CD14-positive monocyte (primary cell): Measurements from ENCODE around the gene ASCC3. TPM values are rescaled to one million over a fixed set of nuclear protein-coding genes. Genes with fewer than 3 reads are reported as not detected.

Experiments used
- DNase-seq, 3 donors: peaks; one replicate each; pipeline ENCODE4 v3.0.0-alpha.2; 2011 to 2022
- H2AFZ ChIP-seq: 2 replicates; pipeline ENCODE4 v1.6.0; 2012; ENCODE audit warnings: mild to moderate bottlenecking, low read depth, low read length, inconsistent platforms; ENCODE audit not compliant: insufficient read depth, poor library complexity, severe bottlenecking
- H3K27ac ChIP-seq, 2 donors: 1 replicate in 1 of 2; 2 replicates in 1 of 2; pipeline ENCODE4 v1.5.1; 2012 to 2013; ENCODE audit warnings: low read length in 2 of 2, control low read depth in 1 of 2, inconsistent platforms in 1 of 2, low read depth in 1 of 2, mild to moderate bottlenecking in 1 of 2
- H3K27me3 ChIP-seq, 2 donors: one replicate each; pipeline versions ENCODE4 v1.6.0 to v1.6.1; 2011 to 2013; ENCODE audit warnings: low read length in 2 of 2; ENCODE audit not compliant: control insufficient read depth in 2 of 2, insufficient read depth in 2 of 2
- H3K36me3 ChIP-seq, 2 donors: replicated peaks in 1 of 2; 1 replicate in 1 of 2; 2 replicates in 1 of 2; pipeline versions ENCODE4 v1.5.1 to v1.6.1; 2012 to 2013; ENCODE audit warnings: low read length in 2 of 2, control low read depth in 1 of 2, inconsistent platforms in 1 of 2, mild to moderate bottlenecking in 1 of 2; ENCODE audit not compliant: insufficient read depth in 2 of 2, control insufficient read depth in 1 of 2
- H3K4me1 ChIP-seq, 2 donors: 1 replicate in 1 of 2; 2 replicates in 1 of 2; pipeline versions ENCODE4 v1.5.1 to v1.6.1; 2012 to 2013; ENCODE audit warnings: low read length in 2 of 2, control low read depth in 1 of 2, inconsistent platforms in 1 of 2, mild to moderate bottlenecking in 1 of 2, moderate library complexity in 1 of 2; ENCODE audit not compliant: insufficient read depth in 2 of 2, control insufficient read depth in 1 of 2
- H3K4me2 ChIP-seq: replicated peaks from 2 replicates; pipeline ENCODE3; 2012; ENCODE audit warnings: low read length, moderate library complexity, mild to moderate bottlenecking; ENCODE audit not compliant: poor library complexity, severe bottlenecking; ENCODE audit errors: extremely low read depth
- H3K4me3 ChIP-seq, 3 experiments: fragments of 200-600 bp in 1 of 3; sonication (generic) in 1 of 3; replicated peaks in 1 of 3; 1 replicate in 2 of 3; 2 replicates in 1 of 3; pipeline ENCODE4 v1.5.1; 2011 to 2013; ENCODE audit warnings: low read length in 3 of 3, mild to moderate bottlenecking in 3 of 3, control low read depth in 2 of 3, low read depth in 2 of 3, inconsistent platforms in 1 of 3, moderate library complexity in 1 of 3
- H3K79me2 ChIP-seq: 2 replicates; pipeline ENCODE4 v1.6.0; 2012; ENCODE audit warnings: mild to moderate bottlenecking, control low read depth, inconsistent platforms, low read length, moderate library complexity; ENCODE audit not compliant: insufficient read depth
- H3K9ac ChIP-seq: 2 replicates; pipeline ENCODE4 v1.6.0; 2017; ENCODE audit warnings: low read length, mild to moderate bottlenecking; ENCODE audit not compliant: insufficient read depth, poor library complexity, severe bottlenecking
- H3K9me3 ChIP-seq, 2 donors: replicated peaks in 1 of 2; 1 replicate in 1 of 2; 2 replicates in 1 of 2; pipeline versions ENCODE4 v1.5.1 to v1.6.1; 2012 to 2013; ENCODE audit warnings: low read length in 2 of 2, control low read depth in 1 of 2; ENCODE audit not compliant: control insufficient read depth in 1 of 2, insufficient read depth in 1 of 2
- H4K20me1 ChIP-seq: 2 replicates; pipeline ENCODE4 v1.6.0; 2012; ENCODE audit warnings: mild to moderate bottlenecking, low read length, control low read depth, moderate library complexity; ENCODE audit not compliant: insufficient read depth
- H3K27ac Mint-ChIP-seq, 7 donors: one replicate each; pipeline ENCODE4 v1.8.0; 2020; ENCODE audit warnings: mild to moderate bottlenecking in 7 of 7, mixed read lengths in 7 of 7, moderate library complexity in 6 of 7, inconsistent platforms in 2 of 7
- H3K27me3 Mint-ChIP-seq, 3 donors: one replicate each; pipeline ENCODE4 v1.8.0; 2021 to 2022; ENCODE audit warnings: low read depth in 3 of 3, mild to moderate bottlenecking in 3 of 3, mixed read lengths in 3 of 3, moderate library complexity in 3 of 3, inconsistent platforms in 1 of 3
- H3K36me3 Mint-ChIP-seq, 2 donors: one replicate each; pipeline ENCODE4 v1.8.0; 2020; ENCODE audit warnings: mixed read lengths in 2 of 2, inconsistent platforms in 1 of 2, mild to moderate bottlenecking in 1 of 2
- H3K4me1 Mint-ChIP-seq: one replicate; pipeline ENCODE4 v1.8.0; 2020; ENCODE audit warnings: mild to moderate bottlenecking, mixed read lengths
- H3K4me3 Mint-ChIP-seq, 2 donors: one replicate each; pipeline ENCODE4 v1.8.0; 2020; ENCODE audit warnings: mild to moderate bottlenecking in 2 of 2, mixed read lengths in 2 of 2, moderate library complexity in 1 of 2
- H3K9me3 Mint-ChIP-seq, 7 donors: one replicate each; pipeline ENCODE4 v1.8.0; 2020 to 2022; ENCODE audit warnings: mixed read lengths in 7 of 7, mild to moderate bottlenecking in 6 of 7, moderate library complexity in 6 of 7, inconsistent platforms in 2 of 7
- WGBS: methylation state at CpG from one replicate; pipeline ENCODE4 v1.1.5; 2013; ENCODE audit warnings: missing lambda C conversion rate; ENCODE audit not compliant: insufficient coverage; 5-methylcytosine and 5-hydroxymethylcytosine counted together
- intact Hi-C, 2 donors: fragments of 100-400 bp; cut with micrococcal nuclease; formaldehyde crosslinking; loops; one replicate each; pipeline versions ENCODE4 v1.15.0 to v1.15.1; 2023
- polyA plus RNA-seq, 3 donors: library from polyadenylated mRNA; depleted of rRNA in 1 of 3; unstranded in 2 of 3; stranded (reverse) in 1 of 3; fragments of 300-500 nt in 2 of 3; fragments of >200 nt in 1 of 3; fragmentation: Illumina TruSeq in 2 of 3; gene quantifications; 1 replicate in 2 of 3; 2 replicates in 1 of 3; pipeline ENCODE4 v1.2.3, GENCODE V29; 2012 to 2021
- TF ChIP-seq, protein P1 (sequence below): fragments of 200-600 bp; IDR thresholded peaks from one replicate; pipeline ENCODE4 v1.8.0; 2022; ENCODE audit warnings: antibody characterized with exemption, mild to moderate bottlenecking

ASCC3 gene
- polyA plus RNA-seq, 3 donors = 6.4 to 12.9 (median 10.6) TPM

DNA sequence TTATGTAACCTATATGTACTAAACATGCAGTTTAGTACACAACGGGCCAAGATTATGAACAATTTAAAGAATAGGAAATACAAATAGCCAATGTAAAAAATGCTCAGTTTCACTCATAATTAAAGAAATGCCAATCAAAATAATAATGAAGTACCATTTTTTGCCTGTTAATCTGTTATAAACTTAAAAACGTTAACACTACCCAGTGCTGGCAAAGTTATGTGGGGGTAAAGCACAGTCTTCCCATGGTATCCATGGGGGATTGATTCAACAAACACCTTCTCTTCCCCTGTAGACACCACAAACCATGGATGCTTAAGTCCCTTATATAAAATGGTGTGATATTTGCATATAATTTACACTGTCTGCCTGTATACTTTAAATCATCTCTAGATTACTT lies 211.1 kb downstream of the ASCC3 start:
- Histone ChIP-seq H3K36me3 (peaks cover 0 to 4% of the 10 kb centered on the region in 2 donors), H3K9ac (no peak overlapping the region), H3K79me2 (no peaks in the 10 kb centered on the region), H4K20me1 (no peaks in the 10 kb centered on the region), H3K4me1 (no peaks in the 10 kb centered on the region), H3K27me3 (no peaks in the 10 kb centered on the region), H3K27ac (no peak overlapping the region), H3K4me2 (no peak overlapping the region), H2AFZ (no peak overlapping the region), H3K4me3 (no peak overlapping the region), H3K9me3 (no peaks in the 10 kb centered on the region)
- no peak overlapping the region for H3K27ac Mint-ChIP-seq
- intact Hi-C loops = no loop called here
- TF ChIP-seq, protein P1, sequence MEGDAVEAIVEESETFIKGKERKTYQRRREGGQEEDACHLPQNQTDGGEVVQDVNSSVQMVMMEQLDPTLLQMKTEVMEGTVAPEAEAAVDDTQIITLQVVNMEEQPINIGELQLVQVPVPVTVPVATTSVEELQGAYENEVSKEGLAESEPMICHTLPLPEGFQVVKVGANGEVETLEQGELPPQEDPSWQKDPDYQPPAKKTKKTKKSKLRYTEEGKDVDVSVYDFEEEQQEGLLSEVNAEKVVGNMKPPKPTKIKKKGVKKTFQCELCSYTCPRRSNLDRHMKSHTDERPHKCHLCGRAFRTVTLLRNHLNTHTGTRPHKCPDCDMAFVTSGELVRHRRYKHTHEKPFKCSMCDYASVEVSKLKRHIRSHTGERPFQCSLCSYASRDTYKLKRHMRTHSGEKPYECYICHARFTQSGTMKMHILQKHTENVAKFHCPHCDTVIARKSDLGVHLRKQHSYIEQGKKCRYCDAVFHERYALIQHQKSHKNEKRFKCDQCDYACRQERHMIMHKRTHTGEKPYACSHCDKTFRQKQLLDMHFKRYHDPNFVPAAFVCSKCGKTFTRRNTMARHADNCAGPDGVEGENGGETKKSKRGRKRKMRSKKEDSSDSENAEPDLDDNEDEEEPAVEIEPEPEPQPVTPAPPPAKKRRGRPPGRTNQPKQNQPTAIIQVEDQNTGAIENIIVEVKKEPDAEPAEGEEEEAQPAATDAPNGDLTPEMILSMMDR = no peak
- H3K27me3 Mint-ChIP-seq = no peaks in the 10 kb centered on the region
- no peaks in the 10 kb centered on the region for H3K4me1 Mint-ChIP-seq
- H3K9me3 Mint-ChIP-seq = peaks cover 0 to 4% (median 0%) of the 10 kb centered on the region in 7 donors
- H3K36me3 Mint-ChIP-seq = peaks cover 4 to 9% of the 10 kb centered on the region in 2 donors
- no CpG with 5 or more reads among the region's 2 CpGs for WGBS
- H3K4me3 Mint-ChIP-seq = no peak overlapping the region
- no peak for DNase-seq

DNA sequence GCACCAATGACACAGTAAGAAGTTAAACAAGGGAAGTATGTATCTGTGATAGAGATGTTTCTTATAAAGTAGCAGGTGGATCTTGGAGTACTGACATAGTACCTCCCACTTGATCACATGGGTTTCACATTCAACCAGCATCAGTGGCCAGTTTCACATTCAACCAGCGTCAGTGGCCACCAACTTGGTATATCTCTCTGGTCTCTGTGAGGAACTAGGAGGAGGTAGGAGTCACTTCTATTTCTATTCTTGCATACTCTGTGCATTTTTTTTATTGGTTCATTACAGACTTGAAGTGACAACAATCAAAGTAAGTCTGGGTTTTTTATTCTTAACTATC lies 216.1 kb downstream of the ASCC3 start:
- Mint-ChIP-seq H3K4me3 (no peak overlapping the region), H3K27ac (no peak overlapping the region), H3K4me1 (no peaks in the 10 kb centered on the region), H3K27me3 (no peaks in the 10 kb centered on the region), H3K9me3 (no peaks in the 10 kb centered on the region), H3K36me3 (peaks cover 7 to 12% of the 10 kb centered on the region in 2 donors)
- no peak overlapping the region for H3K27ac ChIP-seq
- WGBS = no CpG with 5 or more reads among the region's 1 CpG
- H3K9me3 ChIP-seq = no peaks in the 10 kb centered on the region
- H3K9ac ChIP-seq = no peak overlapping the region
- H2AFZ ChIP-seq = no peak overlapping the region
- no peaks in the 10 kb centered on the region for H3K4me1 ChIP-seq
- TF ChIP-seq, protein P1 = no peak
- H4K20me1 ChIP-seq = no peaks in the 10 kb centered on the region
- peaks cover 0 to 2% of the 10 kb centered on the region in 2 donors for H3K36me3 ChIP-seq
- intact Hi-C loops = no loop called here
- H3K79me2 ChIP-seq = no peaks in the 10 kb centered on the region
- no peak overlapping the region for H3K4me2 ChIP-seq
- no peak for DNase-seq
- no peak overlapping the region for H3K4me3 ChIP-seq
- H3K27me3 ChIP-seq = no peaks in the 10 kb centered on the region
